Astrocyte (in vitro differentiated cells and primary cell): ENCODE results near the gene EXOSC7. TPM values are rescaled to one million over a fixed set of nuclear protein-coding genes. Genes with fewer than 3 reads are reported as not detected.
"Not testable (repeated sequence)": the region's sequence is repeated elsewhere in the genome, so short reads cannot be mapped to it uniquely, and the experiment has no call there.

ENCODE experiments used
- DNase-seq: peaks from one replicate; pipeline ENCODE4 v3.0.0-alpha.2; 2010; ENCODE audit warnings: low read depth
- FAIRE-seq: peaks from 2 replicates; lab custom pipeline; 2011; peaks lifted over from hg19 to GRCh38; lab: Jason Lieb, UNC
- H2AFZ ChIP-seq: 2 replicates; pipeline ENCODE4 v1.6.0; 2012; ENCODE audit warnings: low read depth, low read length, inconsistent platforms
- H3K27ac ChIP-seq: 2 replicates; pipeline ENCODE4 v1.5.1; 2011; ENCODE audit warnings: low read depth, low read length, inconsistent platforms
- H3K27me3 ChIP-seq: 2 replicates; pipeline ENCODE4 v1.6.0; 2011; ENCODE audit warnings: low read length, inconsistent platforms; ENCODE audit not compliant: insufficient read depth
- H3K36me3 ChIP-seq: 2 replicates; pipeline ENCODE4 v1.5.1; 2011; ENCODE audit warnings: low read length, inconsistent platforms; ENCODE audit not compliant: insufficient read depth
- H3K4me1 ChIP-seq: 2 replicates; pipeline ENCODE4 v1.5.1; 2011; ENCODE audit warnings: low read length, inconsistent platforms; ENCODE audit not compliant: insufficient read depth
- H3K4me2 ChIP-seq: 2 replicates; pipeline ENCODE4 v1.6.0; 2012; ENCODE audit warnings: low read length, inconsistent platforms
- H3K4me3 ChIP-seq: 2 replicates; pipeline ENCODE4 v1.5.1; 2011; ENCODE audit warnings: low read depth, mild to moderate bottlenecking, low read length, inconsistent platforms; ENCODE audit not compliant: insufficient read depth
- H3K79me2 ChIP-seq: 2 replicates; pipeline ENCODE4 v1.6.0; 2012; ENCODE audit warnings: mild to moderate bottlenecking, low read length, inconsistent platforms; ENCODE audit not compliant: insufficient read depth
- H3K9ac ChIP-seq: 2 replicates; pipeline ENCODE4 v1.6.0; 2012; ENCODE audit warnings: mild to moderate bottlenecking, low read length, inconsistent platforms
- H3K9me3 ChIP-seq: 2 replicates; pipeline ENCODE4 v1.5.1; 2012; ENCODE audit warnings: low read depth, mild to moderate bottlenecking, low read length, inconsistent platforms; ENCODE audit not compliant: insufficient read depth
- H4K20me1 ChIP-seq: 2 replicates; pipeline ENCODE4 v1.6.0; 2012; ENCODE audit warnings: low read length, inconsistent platforms; ENCODE audit not compliant: insufficient read depth
- H3K27ac Mint-ChIP-seq: one replicate; pipeline ENCODE4 v1.8.0; 2021; ENCODE audit warnings: mild to moderate bottlenecking, mixed read lengths; ENCODE audit not compliant: unreplicated experiment
- H3K27me3 Mint-ChIP-seq: one replicate; pipeline ENCODE4 v1.8.0; 2021; ENCODE audit warnings: low read depth, mixed read lengths; ENCODE audit not compliant: unreplicated experiment
- H3K36me3 Mint-ChIP-seq: one replicate; pipeline ENCODE4 v1.8.0; 2021; ENCODE audit warnings: low read depth, mixed read lengths; ENCODE audit not compliant: unreplicated experiment
- H3K4me1 Mint-ChIP-seq: one replicate; pipeline ENCODE4 v1.8.0; 2021; ENCODE audit warnings: low read depth, mixed read lengths; ENCODE audit not compliant: unreplicated experiment
- H3K4me3 Mint-ChIP-seq: one replicate; pipeline ENCODE4 v1.8.0; 2021; ENCODE audit warnings: mild to moderate bottlenecking, moderate library complexity, mixed read lengths; ENCODE audit not compliant: unreplicated experiment
- H3K9me3 Mint-ChIP-seq: one replicate; pipeline ENCODE4 v1.8.0; 2021; ENCODE audit warnings: mild to moderate bottlenecking, mixed read lengths; ENCODE audit not compliant: unreplicated experiment
- EZH2 ChIP-seq: IDR thresholded peaks from 2 replicates; pipeline ENCODE4 v1.6.1; 2012; ENCODE audit warnings: mild to moderate bottlenecking, low read length, inconsistent platforms; ENCODE audit not compliant: insufficient read depth
- total RNA-seq: library from RNA; stranded (reverse); gene quantifications from 2 replicates; pipeline ENCODE4 v1.2.1, GENCODE V29; 2021
- TF ChIP-seq, protein P1 (sequence below): IDR thresholded peaks from 2 replicates; pipeline ENCODE4 v1.5.1; 2011; ENCODE audit warnings: low read depth, mild to moderate bottlenecking, inconsistent platforms, low read length, moderate library complexity; ENCODE audit not compliant: insufficient read depth

Gene EXOSC7
- total RNA-seq, 1 donor from 2014 or later: 38.6 TPM

DNA sequence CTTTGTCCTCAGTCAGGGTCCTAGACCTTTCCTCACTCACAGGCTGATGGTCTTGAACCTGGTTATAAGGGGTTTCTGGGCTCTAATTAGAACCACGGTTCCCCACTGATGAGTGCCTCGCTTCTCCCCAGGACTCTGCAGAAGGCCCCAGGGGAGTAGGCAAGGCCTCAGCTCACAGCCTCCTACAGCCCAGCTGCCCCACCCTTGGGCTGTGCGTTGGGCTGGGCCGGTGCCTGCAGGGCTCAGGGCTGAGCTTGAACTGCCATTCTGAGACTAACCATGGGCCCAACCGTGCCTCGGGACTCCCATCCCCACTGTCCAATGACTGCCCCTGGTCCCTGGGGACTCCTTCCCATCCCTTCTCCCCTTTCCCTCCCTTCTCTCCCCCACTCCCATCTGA, 75.6 kb downstream of the EXOSC7 start:
- H3K36me3 Mint-ChIP-seq: peaks cover 3% of the 10 kb centered on the region
- H3K4me1 ChIP-seq: peaks cover 29% of the 10 kb centered on the region
- no peak overlapping the region for H3K27ac Mint-ChIP-seq
- peaks cover 13% of the 10 kb centered on the region for H3K27me3 Mint-ChIP-seq
- H3K4me3 ChIP-seq: no peak overlapping the region
- no peak overlapping the region for H3K4me2 ChIP-seq
- H3K36me3 ChIP-seq: no peaks in the 10 kb centered on the region
- TF ChIP-seq, protein P1, sequence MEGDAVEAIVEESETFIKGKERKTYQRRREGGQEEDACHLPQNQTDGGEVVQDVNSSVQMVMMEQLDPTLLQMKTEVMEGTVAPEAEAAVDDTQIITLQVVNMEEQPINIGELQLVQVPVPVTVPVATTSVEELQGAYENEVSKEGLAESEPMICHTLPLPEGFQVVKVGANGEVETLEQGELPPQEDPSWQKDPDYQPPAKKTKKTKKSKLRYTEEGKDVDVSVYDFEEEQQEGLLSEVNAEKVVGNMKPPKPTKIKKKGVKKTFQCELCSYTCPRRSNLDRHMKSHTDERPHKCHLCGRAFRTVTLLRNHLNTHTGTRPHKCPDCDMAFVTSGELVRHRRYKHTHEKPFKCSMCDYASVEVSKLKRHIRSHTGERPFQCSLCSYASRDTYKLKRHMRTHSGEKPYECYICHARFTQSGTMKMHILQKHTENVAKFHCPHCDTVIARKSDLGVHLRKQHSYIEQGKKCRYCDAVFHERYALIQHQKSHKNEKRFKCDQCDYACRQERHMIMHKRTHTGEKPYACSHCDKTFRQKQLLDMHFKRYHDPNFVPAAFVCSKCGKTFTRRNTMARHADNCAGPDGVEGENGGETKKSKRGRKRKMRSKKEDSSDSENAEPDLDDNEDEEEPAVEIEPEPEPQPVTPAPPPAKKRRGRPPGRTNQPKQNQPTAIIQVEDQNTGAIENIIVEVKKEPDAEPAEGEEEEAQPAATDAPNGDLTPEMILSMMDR: no peak
- no peak for TF ChIP-seq EZH2
- H3K4me1 Mint-ChIP-seq: peaks cover 30% of the 10 kb centered on the region
- peaks cover 5% of the 10 kb centered on the region for H3K9me3 Mint-ChIP-seq
- H3K27ac ChIP-seq: no peak overlapping the region
- no peak overlapping the region for H3K4me3 Mint-ChIP-seq
- DNase-seq (no peak), FAIRE-seq (no peak)
- no peak overlapping the region for H3K9ac ChIP-seq
- H4K20me1 ChIP-seq: no peaks in the 10 kb centered on the region
- H3K79me2 ChIP-seq: no peaks in the 10 kb centered on the region
- H3K27me3 ChIP-seq: no peaks in the 10 kb centered on the region
- no peak overlapping the region for H2AFZ ChIP-seq
- no peaks in the 10 kb centered on the region for H3K9me3 ChIP-seq

DNA sequence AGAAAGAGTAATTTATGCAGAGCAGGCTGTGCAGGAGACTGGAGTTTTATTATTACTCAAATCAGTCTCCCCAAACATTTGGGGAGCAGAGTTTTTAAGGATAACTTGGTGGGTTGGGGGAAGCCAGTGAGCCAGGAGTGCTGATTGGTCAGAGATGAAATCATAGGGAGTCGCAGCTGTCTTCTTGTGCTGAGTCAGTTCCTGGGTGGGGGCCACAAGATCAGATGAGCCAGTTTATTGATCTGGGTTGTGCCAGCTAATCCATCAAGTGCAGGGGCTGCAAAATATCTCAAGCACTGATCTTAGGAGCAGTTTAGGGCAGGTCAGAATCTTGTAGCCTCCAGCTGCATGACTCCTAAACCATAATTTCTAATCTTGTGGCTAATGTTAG, 77.8 kb downstream of the EXOSC7 start:
- not testable (repeated sequence) for H3K9me3 ChIP-seq, DNase-seq, H3K27ac ChIP-seq, H3K27me3 Mint-ChIP-seq, FAIRE-seq, H3K4me2 ChIP-seq, H3K4me3 ChIP-seq, H2AFZ ChIP-seq, H4K20me1 ChIP-seq, H3K9me3 Mint-ChIP-seq, H3K36me3 Mint-ChIP-seq, H3K79me2 ChIP-seq, H3K27me3 ChIP-seq, H3K4me3 Mint-ChIP-seq, H3K36me3 ChIP-seq, H3K9ac ChIP-seq
- Mint-ChIP-seq H3K4me1 (peaks cover 40% of the 10 kb centered on the region), H3K27ac (peak overlapping the region; percentile 43)
- H3K4me1 ChIP-seq: peaks cover 35% of the 10 kb centered on the region

DNA sequence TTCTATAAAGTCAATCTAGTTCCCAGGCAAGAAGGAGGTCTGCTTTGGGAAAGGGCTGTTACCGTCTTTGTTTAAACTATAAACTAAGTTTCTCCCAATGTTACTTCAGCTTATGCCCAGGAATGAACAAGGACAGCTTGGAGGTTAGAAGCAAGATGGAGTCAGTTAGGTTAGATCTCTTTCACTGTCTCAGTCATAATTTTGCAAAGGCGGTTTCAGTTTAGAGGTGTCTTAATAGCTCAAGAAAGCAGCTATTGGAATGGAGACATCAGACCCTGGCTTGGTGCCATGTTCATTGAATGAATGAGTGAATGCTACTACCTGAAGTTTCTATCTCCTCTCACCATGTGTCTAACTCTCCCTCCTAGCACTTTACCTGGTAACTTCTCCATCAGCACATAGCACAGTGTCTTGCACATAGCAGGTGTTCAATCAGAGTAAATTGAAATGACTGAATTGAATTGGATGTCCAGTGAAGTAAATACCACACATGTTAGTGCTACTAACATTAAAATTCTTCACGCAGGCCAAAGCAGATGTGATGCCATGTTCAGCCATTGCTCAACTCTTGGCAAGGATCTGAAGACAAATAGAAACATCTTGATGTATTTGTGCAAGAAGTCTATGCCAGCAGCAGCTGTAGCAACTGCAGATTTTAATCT, 78.3 kb downstream of the EXOSC7 start:
- peak overlapping the region; percentile 81 for H3K27ac ChIP-seq
- H3K9ac ChIP-seq: no peak overlapping the region
- H3K79me2 ChIP-seq: no peaks in the 10 kb centered on the region
- no peaks in the 10 kb centered on the region for H3K27me3 ChIP-seq
- TF ChIP-seq EZH2: no peak
- TF ChIP-seq, protein P1: no peak
- peaks cover 10% of the 10 kb centered on the region for H3K27me3 Mint-ChIP-seq
- no peaks in the 10 kb centered on the region for H4K20me1 ChIP-seq
- H3K4me1 Mint-ChIP-seq: peaks cover 41% of the 10 kb centered on the region
- H3K4me3 Mint-ChIP-seq: no peak overlapping the region
- no peak for FAIRE-seq
- no peaks in the 10 kb centered on the region for H3K36me3 ChIP-seq
- no peak overlapping the region for H3K4me3 ChIP-seq
- peak; percentile 81 for DNase-seq
- H3K36me3 Mint-ChIP-seq: peaks cover 3% of the 10 kb centered on the region
- peak overlapping the region; percentile 92 for H3K27ac Mint-ChIP-seq
- H3K9me3 ChIP-seq: no peaks in the 10 kb centered on the region
- H2AFZ ChIP-seq: no peak overlapping the region
- peaks cover 35% of the 10 kb centered on the region for H3K4me1 ChIP-seq
- H3K4me2 ChIP-seq: peak overlapping the region; percentile 61
- H3K9me3 Mint-ChIP-seq: peaks cover 5% of the 10 kb centered on the region
